IMR-90 (cell line): Measurements from ENCODE around the gene CELA2A. TPM values are rescaled to one million over a fixed set of nuclear protein-coding genes. Genes with fewer than 3 reads are reported as not detected.
"Not testable (repeated sequence)": the region's sequence is repeated elsewhere in the genome, so short reads cannot be mapped to it uniquely, and the experiment has no call there.

Experiments used
- ATAC-seq: fragments of 200-7000 bp; cut with Tn5 transposase; 2 replicates; pipeline ENCODE4 v1.9.1; 2020; ENCODE audit warnings: low read depth, mild to moderate bottlenecking, moderate library complexity
- BruUV-seq: library from RNA; stranded (reverse); fragments of 400-500 nt; replicated peaks from 2 replicates; lab custom pipeline; 2021; lab: Mats Ljungman, UMichigan
- CTCF ChIA-PET: fragments of 300-600 bp; formaldehyde crosslinking; extraction: SDS; loops from one replicate; lab custom pipeline; 2021; ENCODE audit warnings: antibody characterized with exemption; lab: Yijun Ruan, JAX
- POLR2A ChIA-PET: fragments of 300-600 bp; sonication (Branson Sonifier 250); formaldehyde crosslinking; loops from one replicate; lab custom pipeline; 2022; ENCODE audit warnings: antibody characterized with exemption; ENCODE audit not compliant: unreplicated experiment; lab: Charles Lee
- DNase-seq: peaks from one replicate; pipeline ENCODE4 v3.0.0; 2013
- H2AFZ ChIP-seq: replicated peaks from 2 replicates; pipeline ENCODE3; 2013; ENCODE audit warnings: low read length, mild to moderate bottlenecking; ENCODE audit not compliant: poor library complexity
- H2AK5ac ChIP-seq: 2 replicates; pipeline ENCODE4 v1.6.1; 2013; ENCODE audit warnings: low read depth, low read length, inconsistent platforms
- H2AK9ac ChIP-seq: replicated peaks from 2 replicates; pipeline ENCODE3; 2013; ENCODE audit warnings: mild to moderate bottlenecking, low read depth, low read length, moderate library complexity; ENCODE audit not compliant: poor library complexity
- H2BK120ac ChIP-seq: 2 replicates; pipeline ENCODE4 v1.6.1; 2013; ENCODE audit warnings: low read depth, low read length, inconsistent platforms
- H2BK15ac ChIP-seq: 3 replicates; pipeline ENCODE4 v1.6.1; 2013; ENCODE audit warnings: low read depth, low read length, inconsistent platforms
- H2BK20ac ChIP-seq: 2 replicates; pipeline ENCODE4 v1.6.1; 2013; ENCODE audit warnings: low read depth, mild to moderate bottlenecking, inconsistent platforms, low read length, moderate library complexity
- H2BK5ac ChIP-seq: 2 replicates; pipeline ENCODE4 v1.6.1; 2013; ENCODE audit warnings: mild to moderate bottlenecking, low read depth, low read length, inconsistent platforms; ENCODE audit not compliant: poor library complexity, severe bottlenecking
- H3K14ac ChIP-seq: replicated peaks from 2 replicates; pipeline ENCODE4 v1.6.1; 2013; ENCODE audit warnings: low read depth, low read length, inconsistent platforms
- H3K18ac ChIP-seq: 2 replicates; pipeline ENCODE4 v1.6.1; 2013; ENCODE audit warnings: low read depth, low read length, control low read depth
- H3K23ac ChIP-seq: 2 replicates; pipeline ENCODE4 v1.6.1; 2013; ENCODE audit warnings: low read depth, low read length, inconsistent platforms
- H3K27ac ChIP-seq: 2 replicates; pipeline ENCODE4 v1.5.1; 2013; ENCODE audit warnings: mild to moderate bottlenecking, control low read depth, low read length; ENCODE audit not compliant: insufficient read depth
- H3K27me3 ChIP-seq: 2 replicates; pipeline ENCODE4 v1.6.1; 2013; ENCODE audit warnings: low read length; ENCODE audit not compliant: control insufficient read depth, insufficient read depth
- H3K36me3 ChIP-seq: 2 replicates; pipeline ENCODE4 v1.6.1; 2013; ENCODE audit warnings: low read length, mixed read lengths; ENCODE audit not compliant: control insufficient read depth, insufficient read depth
- H3K4ac ChIP-seq: 2 replicates; pipeline ENCODE4 v1.6.1; 2013; ENCODE audit warnings: low read depth, low read length, inconsistent platforms
- H3K4me1 ChIP-seq: 2 replicates; pipeline ENCODE4 v1.6.1; 2013; ENCODE audit warnings: low read length, mixed read lengths; ENCODE audit not compliant: control insufficient read depth, insufficient read depth
- H3K4me2 ChIP-seq: 2 replicates; pipeline ENCODE4 v1.6.1; 2013; ENCODE audit warnings: low read depth, mild to moderate bottlenecking, control low read depth, low read length, moderate library complexity
- H3K4me3 ChIP-seq: 2 replicates; pipeline ENCODE4 v1.5.1; 2013; ENCODE audit warnings: low read depth, mild to moderate bottlenecking, control low read depth, low read length, moderate library complexity; ENCODE audit not compliant: insufficient read depth
- H3K56ac ChIP-seq: 2 replicates; pipeline ENCODE4 v1.6.1; 2013; ENCODE audit warnings: low read length, inconsistent platforms; ENCODE audit not compliant: insufficient read depth; ENCODE audit errors: extremely low read depth
- H3K79me1 ChIP-seq, 2 experiments: 2 replicates each; pipeline ENCODE4 v1.6.1; 2013; ENCODE audit warnings: low read length in 2 of 2, inconsistent platforms in 1 of 2, low read depth in 1 of 2
- H3K9ac ChIP-seq: 2 replicates; pipeline ENCODE4 v1.6.1; 2013; ENCODE audit warnings: low read depth, low read length, control low read depth
- H3K9me1 ChIP-seq: 2 replicates; pipeline ENCODE4 v1.6.1; 2013; ENCODE audit warnings: low read length, inconsistent platforms; ENCODE audit not compliant: insufficient read depth
- H3K9me3 ChIP-seq: 2 replicates; pipeline ENCODE4 v1.6.1; 2013; ENCODE audit warnings: low read length; ENCODE audit not compliant: control insufficient read depth, insufficient read depth
- H4K20me1 ChIP-seq: 2 replicates; pipeline ENCODE4 v1.6.1; 2013; ENCODE audit warnings: low read length, inconsistent platforms; ENCODE audit not compliant: insufficient read depth
- H4K5ac ChIP-seq: 2 replicates; pipeline ENCODE4 v1.6.1; 2013; ENCODE audit warnings: mild to moderate bottlenecking, low read depth, low read length, control low read depth
- H4K8ac ChIP-seq, 2 experiments: 2 replicates each; pipeline ENCODE4 v1.6.1; 2013; ENCODE audit warnings: low read depth in 2 of 2, low read length in 2 of 2, control low read depth in 1 of 2, inconsistent platforms in 1 of 2
- H4K91ac ChIP-seq: 2 replicates; pipeline ENCODE4 v1.6.1; 2013; ENCODE audit warnings: low read depth, low read length, inconsistent platforms; ENCODE audit not compliant: insufficient read depth
- WGBS, 2 experiments: methylation state at CpG; one replicate each; pipeline versions ENCODE4 v1.1.5 to v1.1.7; 2013; ENCODE audit warnings: missing lambda C conversion rate in 2 of 2; ENCODE audit not compliant: insufficient read length in 1 of 2; ENCODE audit errors: extremely low coverage in 2 of 2; 5-methylcytosine and 5-hydroxymethylcytosine counted together
- dilution Hi-C: fragments of 300-500 bp; cut with HindIII; formaldehyde crosslinking; loops from one replicate; pipeline ENCODE4 v1.14.3; 2018; ENCODE audit warnings: low sequenced_read_pairs; ENCODE audit not compliant: unreplicated experiment
- in situ Hi-C: fragments of 300-500 bp; cut with MboI; formaldehyde crosslinking; loops from 3 replicates; pipeline ENCODE4 v1.14.3; 2019; ENCODE audit warnings: low sequenced_read_pairs, inconsistent platforms, mixed read lengths
- intact Hi-C: fragments of 100-400 bp; cut with micrococcal nuclease; formaldehyde crosslinking; loops from 2 replicates; pipeline ENCODE4 v1.10.0; 2022
- polyA plus RNA-seq, 3 experiments: library from polyadenylated mRNA; depleted of rRNA; stranded (reverse); fragments of >200 nt; gene quantifications; 2 replicates each; pipeline ENCODE4 v1.2.3, GENCODE V29; 2012; ENCODE audit warnings: low replicate concordance in 1 of 3
- total RNA-seq: library from RNA; depleted of rRNA; stranded (reverse); fragments of >200 nt; gene quantifications from 2 replicates; pipeline ENCODE4 v1.2.3, GENCODE V29; 2012

Gene CELA2A
- total and polyA plus RNA-seq, 2 of the 4 experiments (the other 2 are of a cell fraction) = not detected

- H2BK20ac ChIP-seq, H4K20me1 ChIP-seq, in situ Hi-C loops, H2BK5ac ChIP-seq, H3K23ac ChIP-seq, POLR2A ChIA-PET, H4K8ac ChIP-seq, H2AFZ ChIP-seq, H4K5ac ChIP-seq, H2AK5ac ChIP-seq, DNase-seq, H3K18ac ChIP-seq, H3K14ac ChIP-seq, BruUV-seq, H3K79me1 ChIP-seq, H3K27ac ChIP-seq, H2AK9ac ChIP-seq, H3K4me2 ChIP-seq, H3K9me1 ChIP-seq, H3K9me3 ChIP-seq, H4K91ac ChIP-seq, H2BK15ac ChIP-seq, intact Hi-C loops, H2BK120ac ChIP-seq, H3K4me3 ChIP-seq, CTCF ChIA-PET, H3K27me3 ChIP-seq, H3K9ac ChIP-seq, H3K36me3 ChIP-seq, H3K56ac ChIP-seq, ATAC-seq, dilution Hi-C loops, H3K4me1 ChIP-seq, H3K4ac ChIP-seq: not testable (repeated sequence)
- WGBS, 2 experiments = 83% methylated on average over 1 of the region's 5 CpGs; no CpG with 5 or more reads in 1 of the 2 experiments
Measured at GRCh38 chr1:15471067-15471466, 14.5 kb downstream of the CELA2A start.

GRCh38 chr1:15471723-15472122 is 15.2 kb downstream of the CELA2A start:
- H3K4me2 ChIP-seq, dilution Hi-C loops, H2BK15ac ChIP-seq: not testable (repeated sequence)

More at GRCh38 chr1:15471723-15472122, 15.2 kb downstream of the CELA2A start:
- intact Hi-C loops, BruUV-seq, H3K79me1 ChIP-seq, DNase-seq, H2BK120ac ChIP-seq, H3K27ac ChIP-seq, H3K23ac ChIP-seq, H3K4me3 ChIP-seq, H3K36me3 ChIP-seq, H2BK5ac ChIP-seq, H3K9me1 ChIP-seq, H3K27me3 ChIP-seq, POLR2A ChIA-PET, H2AFZ ChIP-seq, H2BK20ac ChIP-seq, H2AK5ac ChIP-seq, H3K56ac ChIP-seq, H3K4ac ChIP-seq, CTCF ChIA-PET, ATAC-seq, H4K5ac ChIP-seq, in situ Hi-C loops, H4K91ac ChIP-seq, H3K18ac ChIP-seq, H4K20me1 ChIP-seq, H4K8ac ChIP-seq, H3K9ac ChIP-seq, H3K14ac ChIP-seq, H2AK9ac ChIP-seq, H3K4me1 ChIP-seq, H3K9me3 ChIP-seq: not testable (repeated sequence)
- no CpG with 5 or more reads among the region's 6 CpGs for WGBS, 2 experiments
